HG03354 (cell line): ENCODE data around the gene ABCG1.

Experiments used
- ATAC-seq: cut with Tn5 transposase; IDR thresholded peaks from one replicate; pipeline ENCODE4 v1.9.1; 2021; ENCODE audit warnings: mild to moderate bottlenecking; ENCODE audit not compliant: unreplicated experiment, poor library complexity, severe bottlenecking

ABCG1 gene

DNA sequence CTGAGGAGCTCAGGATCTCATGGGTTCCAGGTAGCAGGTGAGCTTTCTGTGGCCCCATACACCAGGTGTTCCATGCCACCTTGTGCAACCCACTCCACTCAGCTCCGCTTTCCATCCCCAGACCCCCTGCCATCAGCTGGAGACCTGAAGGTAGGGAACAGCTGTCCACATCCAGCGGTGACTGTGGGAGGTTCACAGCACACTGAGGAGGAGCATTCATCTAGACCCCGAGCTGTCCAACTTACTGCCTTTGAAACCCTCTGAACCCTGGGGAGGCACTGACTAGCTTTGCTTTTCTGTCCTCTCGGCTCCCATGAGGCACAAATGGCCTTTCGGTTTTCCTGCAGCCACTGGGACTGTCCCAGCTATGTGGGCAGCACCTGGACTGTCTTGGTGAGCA is 27.9 kb upstream of the ABCG1 start:
- ATAC-seq: no peak

DNA sequence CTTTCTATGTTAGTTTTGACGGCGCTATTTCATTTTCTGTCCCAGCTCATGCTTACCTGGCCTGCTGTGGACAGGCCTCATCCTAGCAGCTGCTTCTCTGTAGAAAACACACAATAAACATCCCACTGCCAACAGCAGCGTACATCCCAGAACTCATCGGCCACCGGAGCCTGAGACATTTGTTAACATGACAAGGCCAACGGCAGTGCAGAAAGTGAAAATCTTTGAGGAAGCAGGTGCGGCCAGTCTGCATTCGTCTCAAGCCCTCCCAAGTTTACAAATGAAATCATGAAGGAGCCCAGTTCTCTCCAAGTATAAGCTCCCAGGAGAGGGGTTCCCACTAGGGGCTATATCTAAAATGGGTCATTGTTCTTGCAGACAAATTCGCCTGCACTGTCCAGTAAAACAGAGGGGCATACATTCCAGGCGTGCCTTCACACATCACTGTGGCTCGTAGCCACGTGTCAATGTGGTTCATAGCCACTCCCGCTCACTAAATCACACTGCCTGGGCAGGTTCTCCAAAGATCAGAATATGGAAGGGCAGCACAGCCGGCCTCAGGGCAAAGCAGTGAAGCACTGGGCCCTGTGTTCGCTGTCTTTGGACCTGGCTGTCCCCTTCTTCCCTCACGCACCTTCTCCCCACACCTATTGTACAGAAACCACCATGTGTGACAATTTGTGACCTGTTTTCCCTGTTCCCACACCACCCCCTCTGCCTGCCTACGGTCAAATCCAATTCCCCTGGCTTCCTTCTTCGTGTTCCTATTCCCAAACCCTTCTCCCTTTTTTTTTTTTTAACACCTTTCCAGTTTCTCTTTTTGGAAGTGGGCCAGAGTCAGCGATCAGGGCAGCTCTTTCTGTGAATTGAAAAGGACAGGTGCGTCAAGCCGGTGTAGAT is 27.0 kb upstream of the ABCG1 start:
- ATAC-seq: no peak

DNA sequence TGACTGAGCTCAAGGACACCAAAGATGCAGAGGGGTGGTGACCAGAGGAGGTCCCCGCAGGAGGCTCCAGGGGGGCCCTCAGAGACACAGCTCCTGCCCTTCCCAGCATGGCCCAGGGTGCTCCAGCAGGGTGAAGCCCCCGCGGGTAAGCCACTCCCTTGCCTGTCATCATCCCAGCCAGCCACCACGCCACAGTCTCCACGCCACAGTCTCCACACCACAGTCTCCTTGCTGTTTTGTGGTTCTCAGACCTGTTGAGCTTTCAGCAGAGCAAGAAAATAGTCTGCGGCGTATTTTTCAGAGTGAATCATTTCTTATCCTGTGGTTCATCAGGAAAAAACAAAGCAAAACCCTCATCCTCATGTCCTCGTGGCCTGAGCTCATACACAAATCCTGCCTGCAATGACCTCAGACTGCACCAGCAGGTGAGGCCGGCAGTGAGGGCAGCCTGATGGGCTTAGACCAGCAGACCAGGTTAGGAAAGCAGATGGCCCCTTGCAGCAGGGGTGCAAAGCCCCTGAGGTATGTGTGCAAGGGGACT is 25.7 kb upstream of the ABCG1 start:
- ATAC-seq: no peak

DNA sequence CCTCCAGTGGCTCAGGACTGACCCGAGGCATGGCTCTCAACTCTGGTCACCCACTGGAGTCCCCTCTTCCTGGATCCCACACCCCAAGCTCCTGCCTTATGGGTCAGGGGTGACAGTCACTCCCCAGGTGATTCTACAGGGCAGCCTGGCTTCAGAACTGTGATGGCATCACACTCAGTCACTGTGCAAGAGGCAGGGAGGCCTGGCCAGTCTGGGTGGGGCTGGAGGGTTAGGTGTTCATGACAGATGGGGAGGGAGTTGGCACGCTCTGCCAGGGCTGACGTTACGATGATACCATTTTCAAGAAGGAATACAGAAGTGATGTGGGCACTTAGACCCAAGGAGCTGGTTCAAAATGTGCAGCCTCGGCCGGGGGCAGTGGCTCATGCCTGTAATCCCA is 25.2 kb upstream of the ABCG1 start:
- no peak for ATAC-seq

DNA sequence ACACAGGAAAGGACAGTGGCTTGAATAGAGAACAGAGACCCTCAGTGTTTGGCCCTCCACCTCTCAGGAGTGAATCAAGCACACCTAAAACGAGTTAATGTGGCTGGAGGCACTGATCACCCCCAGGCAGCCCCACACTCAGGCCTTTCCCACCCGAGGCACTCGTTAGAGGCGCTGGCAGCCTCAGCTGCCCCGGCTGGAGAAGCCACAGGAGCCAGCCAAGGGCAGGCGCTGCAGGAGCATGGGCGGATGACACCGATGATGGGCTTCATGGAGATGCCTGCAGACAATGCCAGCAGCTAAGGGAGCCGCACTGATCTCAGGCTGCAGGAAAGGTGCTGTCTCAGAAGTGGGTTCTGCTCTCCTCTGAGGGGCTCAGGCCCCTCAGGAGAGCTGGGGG is 24.1 kb upstream of the ABCG1 start:
- ATAC-seq: no peak

DNA sequence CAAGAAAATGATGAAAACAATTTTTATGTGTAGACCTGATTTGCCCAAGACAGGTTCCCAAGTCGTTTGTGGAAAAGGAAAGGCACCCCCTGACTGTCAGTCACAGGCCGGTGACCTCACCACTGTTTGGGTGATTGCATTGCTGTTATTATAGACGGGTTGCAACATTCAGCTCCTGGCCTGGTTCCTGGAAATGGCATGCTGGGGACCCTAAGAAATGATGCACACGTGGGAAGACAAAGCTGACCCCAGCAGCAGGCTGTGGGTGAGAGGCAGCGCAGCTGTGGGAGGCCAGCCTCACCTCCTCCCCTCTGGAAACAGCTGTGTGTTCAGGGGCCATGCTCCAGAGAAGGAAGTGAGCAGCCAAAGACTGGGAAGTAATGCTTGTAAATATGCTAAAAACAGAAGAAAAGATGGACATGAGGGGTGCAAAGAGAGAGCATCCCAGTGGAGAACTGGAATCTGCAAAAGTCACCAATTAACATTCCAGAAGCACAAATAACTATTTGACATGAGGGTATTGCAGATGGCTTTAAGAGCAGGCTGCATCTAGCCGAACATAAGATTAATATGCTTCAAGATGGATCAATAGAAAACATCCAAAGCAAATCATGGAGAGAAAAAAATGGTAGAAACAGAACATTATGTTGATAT is 23.4 kb upstream of the ABCG1 start:
- no peak for ATAC-seq

DNA sequence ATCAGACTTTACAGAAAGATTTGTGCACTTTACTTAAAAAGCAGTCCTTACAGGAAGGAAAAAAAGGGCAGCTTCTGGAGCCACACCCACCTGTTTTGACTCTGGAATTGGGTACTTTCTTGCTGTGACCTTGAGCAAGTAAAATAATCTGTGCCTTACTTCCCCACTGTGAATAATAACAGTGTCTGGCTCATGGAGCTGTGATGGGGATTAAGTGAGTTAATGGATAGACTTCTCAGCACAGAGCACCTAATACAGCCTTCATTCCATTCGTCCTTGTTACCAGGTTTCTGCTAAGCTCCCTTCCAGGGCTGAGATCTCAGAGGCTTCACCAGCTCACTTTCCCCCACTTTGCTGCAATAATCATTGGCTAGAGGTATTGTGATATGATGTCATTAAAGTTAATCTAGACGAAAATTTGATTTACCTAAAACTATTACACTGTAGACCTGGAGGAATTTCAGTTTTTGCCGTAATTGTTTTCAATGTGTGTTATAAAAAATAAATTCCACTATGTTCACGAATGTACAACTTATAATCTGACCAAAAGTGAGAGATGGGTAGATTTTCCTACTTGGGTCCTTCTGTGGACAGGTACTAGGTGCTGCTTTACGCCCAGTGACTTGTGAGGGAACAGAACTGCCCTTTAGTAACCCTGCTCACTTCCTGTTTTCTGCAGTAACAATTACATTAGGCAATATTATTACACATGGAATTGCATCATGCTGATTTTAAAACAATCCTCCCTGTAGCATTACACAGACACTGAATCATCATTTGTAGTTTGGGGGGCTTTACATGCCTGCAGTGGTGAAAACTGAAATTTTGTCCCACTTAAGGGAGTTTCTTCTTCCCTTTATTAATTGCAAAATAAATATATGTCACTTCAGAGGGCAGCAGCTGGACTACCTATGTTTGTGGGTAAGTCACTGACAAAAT is 19.7 kb upstream of the ABCG1 start:
- no peak for ATAC-seq

DNA sequence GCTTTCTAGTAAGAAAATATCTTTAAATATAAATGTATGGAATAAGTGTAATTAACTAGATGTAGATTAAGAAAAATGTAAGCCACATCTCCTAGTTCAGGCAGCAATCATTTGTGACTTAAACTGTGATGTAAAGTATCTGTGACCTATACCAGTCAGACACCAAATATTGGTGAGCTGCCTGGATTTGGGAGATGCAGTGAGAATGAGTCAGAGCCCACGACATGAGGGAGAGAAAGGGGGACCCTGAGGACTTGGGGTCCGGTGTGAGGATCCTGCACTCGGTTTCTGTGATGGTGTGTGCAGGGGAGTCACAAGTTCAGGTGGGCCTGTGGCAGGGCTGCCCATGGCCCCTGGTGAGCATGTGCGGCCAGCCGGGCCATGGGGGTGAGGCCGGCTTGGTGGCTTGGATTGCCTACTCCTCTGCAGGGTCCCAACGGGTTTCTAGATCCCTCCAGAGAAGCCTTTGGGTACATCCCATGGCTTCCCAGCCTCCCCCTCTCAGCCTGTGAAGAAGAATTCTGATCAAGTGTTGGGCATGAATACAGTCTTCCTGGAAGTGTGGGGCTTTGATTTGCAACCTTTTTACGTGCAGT is 19.0 kb upstream of the ABCG1 start:
- no peak for ATAC-seq

DNA sequence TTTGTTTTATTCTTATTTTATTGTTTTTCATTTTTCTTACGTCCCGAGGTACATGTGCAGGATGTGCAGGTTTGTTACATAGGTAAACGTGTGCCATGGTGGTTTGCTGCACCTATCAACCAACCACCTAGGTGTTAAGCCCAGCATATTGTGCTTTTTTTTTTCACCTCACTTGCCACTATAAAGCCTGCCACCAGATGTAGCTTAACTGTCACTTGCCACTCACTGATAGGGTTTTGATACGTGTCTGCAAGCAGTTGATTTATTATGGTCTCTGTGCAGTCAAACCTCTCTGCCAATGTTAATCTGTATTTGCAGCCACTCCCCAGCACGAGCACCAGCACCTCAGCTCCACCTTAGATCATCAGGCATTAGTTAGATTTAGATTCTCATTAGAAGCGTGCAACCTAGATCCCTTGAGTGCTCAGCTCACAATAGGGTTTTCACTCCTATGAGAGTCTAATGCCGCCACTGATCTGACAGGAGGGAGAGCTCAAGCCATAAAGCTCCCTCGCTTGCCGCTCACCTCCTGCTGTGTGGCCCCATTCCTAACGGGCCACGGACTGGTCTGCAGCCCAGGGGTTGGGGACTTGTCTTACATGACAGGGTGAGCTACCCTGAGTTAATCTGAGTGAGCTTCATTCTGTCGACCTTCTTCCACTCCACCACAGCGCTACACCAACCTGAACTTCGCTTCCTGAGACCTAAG is 17.9 kb upstream of the ABCG1 start:
- ATAC-seq: no peak

DNA sequence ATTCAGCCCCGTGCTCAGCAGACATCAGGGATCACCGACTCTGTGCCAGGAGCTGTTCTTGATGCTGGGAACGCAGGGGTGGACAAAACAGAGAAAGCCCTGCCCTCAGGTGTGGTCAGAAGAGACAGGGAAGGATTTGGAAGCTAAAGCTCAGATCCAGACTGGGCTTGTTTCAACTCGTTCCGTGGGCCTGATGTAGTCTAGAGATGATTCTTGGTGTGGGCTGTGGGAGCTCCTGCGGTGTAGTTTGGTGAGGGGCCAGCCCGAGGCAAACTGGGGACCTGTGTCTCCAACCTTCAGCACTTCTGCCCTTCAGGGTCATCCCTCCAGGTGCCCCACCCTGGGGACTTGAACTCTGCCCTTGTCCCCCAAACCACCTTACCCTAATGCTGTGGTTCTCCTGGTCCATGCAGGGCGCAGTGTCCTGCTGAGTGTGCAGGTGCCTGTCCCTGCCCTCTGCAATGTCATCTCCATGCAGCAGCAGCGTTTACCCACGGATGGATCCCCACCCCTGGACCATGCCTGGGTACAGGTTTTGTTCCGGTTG is 17.3 kb upstream of the ABCG1 start:
- no peak for ATAC-seq

DNA sequence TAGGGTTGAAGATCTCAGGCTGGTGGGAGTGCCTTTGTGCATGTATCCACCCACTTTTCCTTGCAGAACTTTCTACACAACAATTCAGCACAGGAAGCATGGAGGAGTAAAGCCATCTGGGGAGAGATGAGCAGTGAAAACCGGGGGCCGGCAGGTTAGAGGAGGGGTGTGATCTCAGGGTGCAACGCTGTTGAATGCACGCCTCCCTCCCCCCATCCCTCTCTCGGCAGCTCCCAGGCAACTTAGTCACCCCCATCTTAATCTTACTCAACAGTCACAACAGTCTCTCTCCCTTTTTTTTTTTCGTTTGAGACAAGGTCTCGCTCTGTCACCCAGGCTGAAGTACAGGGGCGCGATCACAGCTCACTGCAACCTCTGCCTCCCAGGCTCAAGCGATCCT is 16.6 kb upstream of the ABCG1 start:
- no peak for ATAC-seq

DNA sequence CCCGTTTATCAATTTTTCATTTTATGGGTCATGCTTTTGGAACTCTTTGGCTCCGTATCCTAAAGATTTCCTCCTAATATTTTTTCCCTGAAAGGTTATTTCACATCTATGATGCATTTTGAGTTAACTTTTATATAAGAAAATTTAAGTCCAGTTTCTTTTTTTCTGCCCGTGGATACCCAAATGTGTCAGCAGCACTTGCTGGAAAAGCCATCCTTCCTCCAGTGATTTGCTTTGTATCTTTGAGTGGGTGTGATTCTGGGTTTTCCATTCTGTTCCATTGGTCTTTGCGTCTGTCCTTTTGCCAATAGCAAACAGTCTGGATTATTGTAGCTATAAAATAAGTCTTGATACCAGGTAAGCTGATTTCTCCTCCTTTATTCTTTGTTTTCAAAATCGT is 15.6 kb upstream of the ABCG1 start:
- no peak for ATAC-seq

DNA sequence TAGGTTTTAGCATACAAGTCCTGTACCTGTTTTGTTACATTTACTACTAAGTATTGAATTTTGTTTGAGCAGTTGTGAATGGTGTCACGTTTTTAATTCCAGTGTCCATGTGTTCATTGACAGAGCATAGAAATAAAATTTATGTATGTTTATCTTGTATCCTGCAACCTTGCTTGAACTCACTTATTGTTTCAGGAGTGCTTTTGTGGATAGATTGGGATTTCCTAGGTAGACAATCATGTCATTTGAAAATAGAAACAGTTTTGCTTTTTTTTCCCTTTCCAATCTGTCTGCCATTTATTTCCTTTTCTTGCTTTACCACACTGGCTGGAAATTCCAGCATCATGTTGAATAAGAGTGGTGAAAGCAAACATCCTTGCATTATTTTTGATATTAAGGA is 15.0 kb upstream of the ABCG1 start:
- no peak for ATAC-seq

DNA sequence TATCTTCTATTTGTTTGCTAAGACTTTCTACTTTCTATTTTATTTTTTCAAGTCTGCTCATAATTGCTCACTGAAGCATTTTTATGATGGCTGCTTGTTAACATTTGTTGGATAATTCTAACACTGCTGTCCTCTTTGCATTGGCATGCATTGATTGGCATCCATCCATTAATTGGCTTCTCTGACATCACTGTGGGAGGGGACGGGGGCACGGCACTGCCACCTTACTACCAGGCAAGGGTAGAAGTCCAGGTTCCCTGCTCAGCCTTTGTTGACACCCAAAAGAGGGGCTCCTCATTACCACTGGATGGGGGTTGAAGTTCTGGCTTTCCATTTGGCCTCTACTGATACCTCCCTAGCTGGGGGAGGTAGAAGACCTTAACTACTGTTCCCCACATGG is 11.5 kb upstream of the ABCG1 start:
- no peak for ATAC-seq

DNA sequence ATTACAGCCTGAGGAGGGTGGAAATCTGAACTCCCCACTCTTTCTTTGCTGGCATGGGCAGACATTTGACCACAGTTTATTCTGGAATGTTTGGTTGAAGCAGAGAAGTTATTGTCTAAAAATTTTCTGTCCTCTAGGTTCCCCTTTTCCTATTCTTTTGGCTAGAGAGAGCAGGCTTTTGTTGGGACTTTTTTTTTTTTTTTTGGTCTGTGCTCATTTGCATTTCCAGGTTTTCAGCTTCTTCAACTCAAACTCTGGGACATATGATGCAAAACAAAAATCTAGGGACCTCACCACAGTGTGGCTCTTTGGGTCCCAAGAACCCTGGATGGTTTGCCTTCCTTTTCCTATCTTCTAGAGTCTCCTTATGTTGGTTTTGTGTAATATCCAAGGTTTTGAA is 10.9 kb upstream of the ABCG1 start:
- ATAC-seq: no peak

DNA sequence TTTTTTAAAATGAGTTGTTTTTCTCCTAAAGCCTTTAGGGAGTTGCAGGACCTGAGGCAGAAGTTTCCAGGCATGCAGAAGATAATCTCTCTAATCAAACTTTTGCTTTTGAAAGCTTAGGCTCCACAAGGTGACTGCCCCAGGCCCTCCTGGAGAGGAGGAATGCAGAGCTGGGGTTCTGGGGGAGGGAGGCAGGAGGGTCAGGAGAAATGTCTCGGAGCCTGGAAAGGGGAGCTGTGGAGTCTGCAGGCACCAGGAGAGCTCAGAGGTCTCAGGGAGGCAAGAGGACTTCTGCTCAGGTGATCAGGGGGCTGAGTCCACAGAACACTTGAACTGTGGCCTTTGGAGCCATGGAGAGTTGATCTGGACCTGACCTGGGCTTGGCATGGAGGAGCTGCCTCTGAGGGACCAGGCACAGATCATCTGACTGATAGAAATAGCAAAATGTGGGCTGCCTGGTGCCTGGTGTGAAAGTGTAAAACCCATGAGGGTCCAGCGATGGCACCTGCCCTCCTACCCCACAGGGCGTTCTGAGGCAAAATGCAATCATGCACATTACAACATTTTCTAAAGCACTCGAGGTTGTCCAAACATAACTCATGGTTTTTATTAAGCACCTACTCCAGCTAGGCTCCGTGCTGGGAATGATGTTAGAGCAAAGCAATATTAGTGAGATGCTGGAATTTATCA is 10.0 kb upstream of the ABCG1 start:
- no peak for ATAC-seq

DNA sequence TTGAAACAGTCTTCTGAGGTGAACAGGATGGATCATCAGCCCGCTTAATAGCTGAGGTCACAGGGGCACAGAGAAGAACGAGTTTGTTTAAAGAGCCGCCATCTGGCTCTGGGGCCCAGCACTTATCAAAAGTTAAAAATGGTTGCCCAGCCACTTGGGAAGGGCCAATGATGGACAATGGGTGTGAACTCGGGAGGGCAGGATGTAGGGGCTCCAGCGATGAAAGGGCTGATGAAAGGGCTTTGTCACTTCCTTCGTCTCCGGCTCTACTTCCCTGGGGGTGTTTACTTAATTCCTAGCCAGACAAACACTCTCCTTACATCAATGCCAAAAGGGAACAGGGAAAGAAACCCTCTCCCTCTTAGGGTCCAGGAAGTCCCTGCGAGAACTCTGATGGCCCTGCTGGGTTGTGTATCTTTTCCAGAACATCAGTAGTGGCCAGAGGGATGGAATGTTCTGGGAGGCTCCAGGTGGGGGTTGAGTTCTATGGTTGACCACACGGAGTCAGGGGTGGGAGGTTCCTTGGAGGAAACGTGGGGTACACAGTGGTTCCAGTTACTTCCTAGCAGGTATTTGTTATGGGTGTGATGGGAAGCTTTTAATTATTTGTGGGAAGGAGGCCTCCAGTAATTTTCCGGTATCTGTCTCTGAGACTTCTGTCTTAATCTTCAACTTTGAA is 9.0 kb upstream of the ABCG1 start:
- no peak for ATAC-seq

DNA sequence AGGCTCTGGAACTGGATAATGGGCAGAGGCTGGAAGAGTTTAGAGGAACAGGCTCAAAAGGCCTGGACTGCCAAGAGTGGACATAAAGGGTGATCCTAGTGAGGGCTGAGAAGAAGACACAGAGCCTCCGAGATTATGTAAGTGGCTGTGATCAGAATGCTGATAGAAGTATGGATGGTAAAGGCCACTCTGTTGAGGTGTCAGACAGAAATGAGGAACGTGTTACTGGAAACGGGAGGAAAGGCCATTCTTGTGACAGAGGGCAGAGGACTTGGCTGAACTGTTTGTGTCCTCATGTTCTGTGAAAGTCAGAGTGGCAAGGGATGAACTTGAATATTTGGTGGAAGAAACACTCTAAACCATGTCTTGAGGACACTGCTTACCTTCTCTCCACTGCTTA is 6.7 kb upstream of the ABCG1 start:
- no peak for ATAC-seq
